Natural killer cell (primary cell): ENCODE measurements around the gene RIPOR1. TPM values are rescaled to one million over a fixed set of nuclear protein-coding genes. Genes with fewer than 3 reads are reported as not detected.
A peak's percentile ranks its signal among the peaks of the same experiment; 100 is the strongest.

ENCODE experiments used
- ATAC-seq, 3 donors: fragments of 150-1000 bp in 2 of 3; fragments of 200-7000 bp in 1 of 3; cut with Tn5 transposase; 1 replicate in 1 of 3; 2 replicates in 2 of 3; pipeline ENCODE4 v1.10.0; 2021; ENCODE audit warnings: mild to moderate bottlenecking in 2 of 3, moderate library complexity in 2 of 3
- DNase-seq, 2 donors: peaks; one replicate each; pipeline versions ENCODE4 v3.0.0 to v3.0.0-alpha.2; 2013 to 2021; ENCODE audit warnings: mixed read lengths in 1 of 2
- H3K27ac ChIP-seq: one replicate; pipeline ENCODE4 v1.5.1; 2013; ENCODE audit warnings: mild to moderate bottlenecking, low read length
- H3K27me3 ChIP-seq: one replicate; pipeline ENCODE4 v1.6.1; 2013; ENCODE audit warnings: low read length; ENCODE audit not compliant: control insufficient read depth, insufficient read depth
- H3K36me3 ChIP-seq: one replicate; pipeline ENCODE4 v1.6.1; 2013; ENCODE audit warnings: low read length; ENCODE audit not compliant: control insufficient read depth, insufficient read depth
- H3K4me1 ChIP-seq: one replicate; pipeline ENCODE4 v1.6.1; 2013; ENCODE audit warnings: low read length; ENCODE audit not compliant: control insufficient read depth, insufficient read depth
- H3K4me3 ChIP-seq: one replicate; pipeline ENCODE4 v1.5.1; 2013; ENCODE audit warnings: low read length
- H3K9me3 ChIP-seq: one replicate; pipeline ENCODE4 v1.6.1; 2013; ENCODE audit warnings: low read length; ENCODE audit not compliant: control insufficient read depth, insufficient read depth
- H3K27ac Mint-ChIP-seq, 2 donors: one replicate each; pipeline ENCODE4 v1.8.0; 2022; ENCODE audit warnings: mild to moderate bottlenecking in 2 of 2, mixed read lengths in 2 of 2, moderate library complexity in 1 of 2
- H3K27me3 Mint-ChIP-seq, 2 donors: one replicate each; pipeline ENCODE4 v1.8.0; 2022; ENCODE audit warnings: low read depth in 2 of 2, mixed read lengths in 2 of 2
- H3K36me3 Mint-ChIP-seq: one replicate; pipeline ENCODE4 v1.8.0; 2022; ENCODE audit warnings: mixed read lengths
- H3K4me1 Mint-ChIP-seq, 2 donors: one replicate each; pipeline ENCODE4 v1.8.0; 2022; ENCODE audit warnings: mixed read lengths in 2 of 2
- H3K4me3 Mint-ChIP-seq: one replicate; pipeline ENCODE4 v1.8.0; 2022; ENCODE audit warnings: mild to moderate bottlenecking, moderate library complexity, mixed read lengths
- H3K9me3 Mint-ChIP-seq, 2 donors: one replicate each; pipeline ENCODE4 v1.8.0; 2022; ENCODE audit warnings: mixed read lengths in 2 of 2
- CTCF ChIP-seq: fragments of 200-600 bp; IDR thresholded peaks from one replicate; pipeline ENCODE4 v1.8.0; 2022; ENCODE audit warnings: antibody characterized with exemption
- WGBS: methylation state at CpG from one replicate; pipeline ENCODE4 v1.1.7; 2013; ENCODE audit warnings: missing lambda C conversion rate; ENCODE audit not compliant: insufficient coverage; 5-methylcytosine and 5-hydroxymethylcytosine counted together
- intact Hi-C: fragments of 100-400 bp; cut with micrococcal nuclease; formaldehyde crosslinking; loops from one replicate; pipeline ENCODE4 v1.14.2; 2022
- total RNA-seq, 4 donors: library from RNA; stranded (reverse); fragments of 120-200 nt in 1 of 4; gene quantifications; one replicate each; pipeline versions ENCODE4 v1.2.3 to v1.2.4, GENCODE V29; 2013 to 2022

RIPOR1 gene
- total RNA-seq, 3 donors from 2014 or later (not counting 1 experiment from before 2014, with no cell fraction given): 68.2 to 118 (median 74.8) TPM

- DNase-seq (no peak), ATAC-seq (no peak)
- Mint-ChIP-seq H3K27me3 (no peaks in the 10 kb centered on the region), H3K27ac (peak overlapping the region; percentile 5 to 67), H3K4me3 (no peak overlapping the region), H3K36me3 (no peaks in the 10 kb centered on the region), H3K4me1 (peaks cover 0 to 21% of the 10 kb centered on the region in 2 donors), H3K9me3 (no peaks in the 10 kb centered on the region)
- no peak overlapping the region for H3K27ac ChIP-seq
- H3K27me3 ChIP-seq: no peaks in the 10 kb centered on the region
- intact Hi-C loops: no loop called here
- H3K36me3 ChIP-seq: peaks cover 4% of the 10 kb centered on the region
- 89% methylated on average over 1 of the region's 1 CpG for WGBS
- H3K4me3 ChIP-seq: no peak overlapping the region
- peaks cover 41% of the 10 kb centered on the region for H3K4me1 ChIP-seq
- no peak for TF ChIP-seq CTCF
- no peaks in the 10 kb centered on the region for H3K9me3 ChIP-seq
Observed at GRCh38 chr16:67549936-67550335, 21.3 kb downstream of the RIPOR1 start.

- H3K4me1 Mint-ChIP-seq: peaks cover 7 to 28% of the 10 kb centered on the region in 2 donors
- no peaks in the 10 kb centered on the region for H3K27me3 Mint-ChIP-seq
- ATAC-seq (no peak), DNase-seq (no peak)
- H3K27ac Mint-ChIP-seq: no peak overlapping the region
- H3K27me3 ChIP-seq: no peaks in the 10 kb centered on the region
- no peaks in the 10 kb centered on the region for H3K9me3 Mint-ChIP-seq
- H3K36me3 Mint-ChIP-seq: no peaks in the 10 kb centered on the region
- 98% methylated on average over 2 of the region's 2 CpGs for WGBS
- no peak overlapping the region for H3K4me3 ChIP-seq
- no peak overlapping the region for H3K27ac ChIP-seq
- peaks cover 3% of the 10 kb centered on the region for H3K36me3 ChIP-seq
- TF ChIP-seq CTCF: no peak
- peaks cover 46% of the 10 kb centered on the region for H3K4me1 ChIP-seq
- no peak overlapping the region for H3K4me3 Mint-ChIP-seq
- intact Hi-C loops: no loop called here
- no peaks in the 10 kb centered on the region for H3K9me3 ChIP-seq
Observed at GRCh38 chr16:67551091-67551490, 22.5 kb downstream of the RIPOR1 start.

GRCh38 chr16:67551972-67552371, 23.3 kb downstream of the RIPOR1 start:
- no peak overlapping the region for H3K4me3 Mint-ChIP-seq
- Histone ChIP-seq H3K4me3 (no peak overlapping the region), H3K36me3 (no peaks in the 10 kb centered on the region), H3K4me1 (peaks cover 48% of the 10 kb centered on the region), H3K27me3 (no peaks in the 10 kb centered on the region), H3K9me3 (no peaks in the 10 kb centered on the region), H3K27ac (no peak overlapping the region)
- ATAC-seq: no peak
- no peaks in the 10 kb centered on the region for H3K9me3 Mint-ChIP-seq
- intact Hi-C loops: no loop called here
- no peak for TF ChIP-seq CTCF
- DNase-seq: no peak
- peaks cover 9 to 26% of the 10 kb centered on the region in 2 donors for H3K4me1 Mint-ChIP-seq
- H3K27ac Mint-ChIP-seq: peak overlapping the region in 1 of 2 donors; percentile 49
- H3K27me3 Mint-ChIP-seq: no peaks in the 10 kb centered on the region
- WGBS: 93% methylated on average over 2 of the region's 2 CpGs
- H3K36me3 Mint-ChIP-seq: no peaks in the 10 kb centered on the region

- no peak overlapping the region for H3K4me3 Mint-ChIP-seq
- H3K27ac ChIP-seq: no peak overlapping the region
Observed at GRCh38 chr16:67552476-67552875, 23.8 kb downstream of the RIPOR1 start.

More at GRCh38 chr16:67552476-67552875, 23.8 kb downstream of the RIPOR1 start:
- no peak for DNase-seq
- ATAC-seq: no peak
- intact Hi-C loops: no loop called here
- no peaks in the 10 kb centered on the region for H3K9me3 ChIP-seq
- H3K4me3 ChIP-seq: no peak overlapping the region
- Mint-ChIP-seq H3K27ac (peak overlapping the region in 1 of 2 donors; percentile 49), H3K36me3 (no peaks in the 10 kb centered on the region), H3K9me3 (no peaks in the 10 kb centered on the region), H3K27me3 (no peaks in the 10 kb centered on the region), H3K4me1 (peaks cover 9 to 24% of the 10 kb centered on the region in 2 donors)
- no peaks in the 10 kb centered on the region for H3K27me3 ChIP-seq
- WGBS: 62% methylated on average over 4 of the region's 4 CpGs
- H3K36me3 ChIP-seq: no peaks in the 10 kb centered on the region
- TF ChIP-seq CTCF: no peak
- H3K4me1 ChIP-seq: peaks cover 43% of the 10 kb centered on the region
